ENCODE results near the gene PPP6R2.

- TF ChIP-seq ATF3 (IDR thresholded peaks at IDR 0.05) (no peak), ZFX (IDR thresholded peaks at IDR 0.05) (no peak), ELF1 (IDR thresholded peaks at IDR 0.05; ENCODE audit: borderline replicate concordance, low read depth) (no peak), EZH2 (IDR thresholded peaks at IDR 0.05) (no peak), POLR2A (IDR thresholded peaks at IDR 0.05; ENCODE audit: borderline replicate concordance, extremely low read depth, insufficient read depth, insufficient read length) (no peak), CTCF (IDR thresholded peaks at IDR 0.05 in 2 of 3, conservative IDR thresholded peaks at IDR 0.05 in 1 of 3; ENCODE audit: borderline replicate concordance in 1 of 3, insufficient read depth in 1 of 3, low read depth in 2 of 3, low read length in 2 of 3) (no peak), RAD21 (IDR thresholded peaks at IDR 0.05; ENCODE audit: low read depth) (no peak), SIN3A (IDR thresholded peaks at IDR 0.05; ENCODE audit: low read depth) (no peak), POLR2AphosphoS5 (IDR thresholded peaks at IDR 0.05; ENCODE audit: low read depth, low read length) (no peak)
These were observed 31.3 kb upstream of the PPP6R2 start for GRCh38 chr22:50311606-50312351.
